OCI-LY1 (cell line): ENCODE measurements around the gene FGF4.

ENCODE experiments used
- H2AFZ ChIP-seq: fragments of 200-600 bp; sonication (generic), shearing (Covaris generic); 2 replicates; pipeline ENCODE4 v1.6.0; 2014; ENCODE audit warnings: antibody characterized with exemption, mild to moderate bottlenecking, low read length
- H3F3A ChIP-seq: fragments of 200-600 bp; sonication (generic), shearing (Covaris generic); 2 replicates; pipeline ENCODE4 v1.6.0; 2014; ENCODE audit warnings: mild to moderate bottlenecking, antibody characterized with exemption, low read length, moderate library complexity; ENCODE audit not compliant: insufficient read depth
- H3K27ac ChIP-seq: fragments of 200-600 bp; sonication (generic); 2 replicates; pipeline ENCODE4 v1.5.1; 2014; ENCODE audit warnings: low read length, mixed run types, mild to moderate bottlenecking, low read depth; ENCODE audit not compliant: poor library complexity, severe bottlenecking
- H3K27me3 ChIP-seq: fragments of 200-600 bp; sonication (generic); 2 replicates; pipeline ENCODE4 v1.6.0; 2014; ENCODE audit warnings: antibody characterized with exemption, mild to moderate bottlenecking, low read length, moderate library complexity; ENCODE audit not compliant: insufficient read depth
- H3K36me3 ChIP-seq: fragments of 200-600 bp; sonication (generic); 2 replicates; pipeline ENCODE4 v1.6.1; 2014; ENCODE audit warnings: mild to moderate bottlenecking, antibody characterized with exemption, low read length, moderate library complexity, mixed read lengths; ENCODE audit not compliant: insufficient read depth
- H3K4me1 ChIP-seq: fragments of 200-600 bp; sonication (generic); 2 replicates; pipeline ENCODE4 v1.5.1; 2014; ENCODE audit warnings: mild to moderate bottlenecking, low read length, moderate library complexity; ENCODE audit not compliant: insufficient read depth, severe bottlenecking
- H3K4me2 ChIP-seq: fragments of 200-600 bp; sonication (generic), shearing (Covaris generic); 2 replicates; pipeline ENCODE4 v1.6.1; 2014; ENCODE audit warnings: low read length
- H3K4me3 ChIP-seq: fragments of 200-600 bp; sonication (generic); 2 replicates; pipeline ENCODE4 v1.5.1; 2014; ENCODE audit warnings: low read length, low read depth, mild to moderate bottlenecking, mixed read lengths; ENCODE audit not compliant: poor library complexity, severe bottlenecking
- H3K79me2 ChIP-seq: fragments of 200-600 bp; shearing (Covaris generic); 2 replicates; pipeline ENCODE4 v1.6.1; 2016; ENCODE audit warnings: mixed run types, low read length, mixed read lengths; ENCODE audit not compliant: insufficient read depth
- H3K9ac ChIP-seq: fragments of 200-600 bp; sonication (generic), shearing (Covaris generic); 2 replicates; pipeline ENCODE4 v1.6.1; 2014; ENCODE audit warnings: mild to moderate bottlenecking, low read length, mixed read lengths
- H3K9me2 ChIP-seq: fragments of 200-600 bp; sonication (generic), shearing (Covaris generic); 2 replicates; pipeline ENCODE4 v1.6.1; 2014; ENCODE audit warnings: low read depth, mild to moderate bottlenecking, low read length, mixed read lengths
- H3K9me3 ChIP-seq: fragments of 200-600 bp; shearing (Covaris generic); 2 replicates; pipeline ENCODE4 v1.6.1; 2014; ENCODE audit warnings: low read length, mixed read lengths
- H4K20me1 ChIP-seq: fragments of 200-600 bp; sonication (generic), shearing (Covaris generic); 2 replicates; pipeline ENCODE4 v1.6.0; 2016; ENCODE audit warnings: mild to moderate bottlenecking, low read length; ENCODE audit not compliant: insufficient read depth
- EZH2 ChIP-seq: fragments of 200-600 bp; sonication (generic), shearing (Covaris generic); IDR thresholded peaks from 2 replicates; pipeline ENCODE4 v1.8.0; 2017; ENCODE audit warnings: borderline replicate concordance, mixed run types, mild to moderate bottlenecking, antibody characterized with exemption, low read length, moderate library complexity, mixed read lengths
- TF ChIP-seq, protein P1 (sequence below): fragments of 200-600 bp; sonication (generic), shearing (Covaris generic); IDR thresholded peaks from 2 replicates; pipeline ENCODE4 v1.5.1; 2017; ENCODE audit warnings: mild to moderate bottlenecking, antibody characterized with exemption, low read length, moderate library complexity, mixed read lengths

The FGF4 gene

DNA sequence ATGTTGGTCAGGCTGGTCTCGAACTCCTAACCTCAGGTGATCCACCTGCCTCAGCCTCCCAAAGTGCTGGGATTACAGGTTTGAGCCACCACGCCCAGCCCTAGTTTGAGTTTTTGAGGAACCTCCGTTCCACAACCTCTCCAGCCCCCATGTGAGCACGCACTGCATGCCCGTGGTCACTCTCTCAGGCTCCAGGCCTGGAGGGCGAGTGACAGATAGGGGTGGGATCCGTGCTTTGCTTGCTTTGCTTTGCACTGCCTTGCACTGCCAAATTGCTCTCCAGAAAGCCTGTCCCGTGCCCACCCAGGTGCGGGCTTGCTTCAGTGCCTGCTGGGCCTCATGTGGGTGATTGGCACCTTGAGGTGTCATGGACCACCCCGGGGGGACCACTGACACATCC, 29.9 kb downstream of the FGF4 start:
- no peak overlapping the region for H2AFZ ChIP-seq
- H3K4me3 ChIP-seq = no peak overlapping the region
- H3K9ac ChIP-seq = no peak overlapping the region
- H3K4me1 ChIP-seq = no peaks in the 10 kb centered on the region
- H3K4me2 ChIP-seq = no peak overlapping the region
- no peaks in the 10 kb centered on the region for H3K36me3 ChIP-seq
- H3K9me2 ChIP-seq = no peaks in the 10 kb centered on the region
- H3K27ac ChIP-seq = no peak overlapping the region
- H3K9me3 ChIP-seq = no peaks in the 10 kb centered on the region
- no peaks in the 10 kb centered on the region for H3F3A ChIP-seq
- H3K79me2 ChIP-seq = no peaks in the 10 kb centered on the region
- TF ChIP-seq, protein P1, sequence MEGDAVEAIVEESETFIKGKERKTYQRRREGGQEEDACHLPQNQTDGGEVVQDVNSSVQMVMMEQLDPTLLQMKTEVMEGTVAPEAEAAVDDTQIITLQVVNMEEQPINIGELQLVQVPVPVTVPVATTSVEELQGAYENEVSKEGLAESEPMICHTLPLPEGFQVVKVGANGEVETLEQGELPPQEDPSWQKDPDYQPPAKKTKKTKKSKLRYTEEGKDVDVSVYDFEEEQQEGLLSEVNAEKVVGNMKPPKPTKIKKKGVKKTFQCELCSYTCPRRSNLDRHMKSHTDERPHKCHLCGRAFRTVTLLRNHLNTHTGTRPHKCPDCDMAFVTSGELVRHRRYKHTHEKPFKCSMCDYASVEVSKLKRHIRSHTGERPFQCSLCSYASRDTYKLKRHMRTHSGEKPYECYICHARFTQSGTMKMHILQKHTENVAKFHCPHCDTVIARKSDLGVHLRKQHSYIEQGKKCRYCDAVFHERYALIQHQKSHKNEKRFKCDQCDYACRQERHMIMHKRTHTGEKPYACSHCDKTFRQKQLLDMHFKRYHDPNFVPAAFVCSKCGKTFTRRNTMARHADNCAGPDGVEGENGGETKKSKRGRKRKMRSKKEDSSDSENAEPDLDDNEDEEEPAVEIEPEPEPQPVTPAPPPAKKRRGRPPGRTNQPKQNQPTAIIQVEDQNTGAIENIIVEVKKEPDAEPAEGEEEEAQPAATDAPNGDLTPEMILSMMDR = no peak
- TF ChIP-seq EZH2 = no peak
- H3K27me3 ChIP-seq = no peaks in the 10 kb centered on the region
- H4K20me1 ChIP-seq = no peaks in the 10 kb centered on the region

DNA sequence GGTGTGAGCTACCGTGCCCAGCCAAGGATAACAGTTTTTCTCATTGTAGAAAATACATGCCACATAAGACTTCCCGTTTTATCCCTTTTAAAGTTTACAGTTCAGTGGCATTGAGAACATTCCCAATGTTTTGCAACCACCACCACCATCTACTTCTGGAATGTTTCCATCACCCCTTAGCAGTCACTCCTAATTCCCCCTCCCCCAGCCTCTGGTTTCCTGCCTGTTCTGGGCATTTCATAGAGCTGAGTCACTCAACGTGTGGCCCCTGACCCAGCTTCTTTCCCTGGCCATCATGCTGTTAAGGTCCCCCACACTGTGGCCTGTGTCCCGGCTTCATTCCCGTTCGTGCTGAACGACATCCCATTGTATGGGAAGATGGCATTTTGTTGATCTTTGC, 30.7 kb downstream of the FGF4 start:
- Histone ChIP-seq H3K4me2 (no peak overlapping the region), H3K9me3 (no peaks in the 10 kb centered on the region), H3K9ac (no peak overlapping the region), H3K79me2 (no peaks in the 10 kb centered on the region), H4K20me1 (no peaks in the 10 kb centered on the region), H3K4me1 (no peaks in the 10 kb centered on the region), H3K4me3 (no peak overlapping the region), H3K27ac (no peak overlapping the region), H3K36me3 (no peaks in the 10 kb centered on the region), H3K9me2 (no peaks in the 10 kb centered on the region), H2AFZ (no peak overlapping the region), H3K27me3 (no peaks in the 10 kb centered on the region), H3F3A (no peaks in the 10 kb centered on the region)
- TF ChIP-seq, protein P1 = no peak
- TF ChIP-seq EZH2 = no peak

DNA sequence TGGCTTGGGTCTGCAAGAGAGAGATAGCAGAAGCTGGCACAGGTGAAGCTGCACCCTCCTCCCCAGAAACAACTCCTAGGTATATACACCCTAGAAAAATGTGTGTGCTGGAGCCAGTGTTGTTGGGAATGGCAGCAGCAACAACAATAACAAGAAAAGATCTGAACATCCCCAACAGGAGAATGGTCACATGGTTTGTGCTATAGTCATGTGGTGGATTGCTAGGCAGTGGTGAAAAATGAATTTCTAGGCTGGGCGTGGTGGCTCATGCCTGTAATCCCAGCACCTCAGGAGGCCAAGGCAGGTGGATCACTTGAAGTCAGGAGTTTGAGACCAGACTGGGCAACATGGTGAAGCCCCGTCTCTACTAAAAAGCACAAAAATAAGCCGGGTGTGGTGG, 40.3 kb downstream of the FGF4 start:
- Histone ChIP-seq H3K79me2 (no peaks in the 10 kb centered on the region), H3K27me3 (peaks cover 4% of the 10 kb centered on the region; the same call in 1 of the 2 replicates), H3K9me3 (no peaks in the 10 kb centered on the region), H3K9me2 (no peaks in the 10 kb centered on the region), H3K9ac (no peak overlapping the region), H3K36me3 (no peaks in the 10 kb centered on the region), H3K4me2 (no peak overlapping the region), H3K4me3 (no peak overlapping the region), H3K4me1 (no peaks in the 10 kb centered on the region), H3F3A (no peaks in the 10 kb centered on the region), H3K27ac (no peak overlapping the region), H2AFZ (no peak overlapping the region), H4K20me1 (no peaks in the 10 kb centered on the region)
- TF ChIP-seq, protein P1 = no peak
- TF ChIP-seq EZH2 = no peak
